ENCODE results near the gene PDZRN4. TPM values are rescaled to one million over a fixed set of nuclear protein-coding genes. Genes with fewer than 3 reads are reported as not detected.
A peak's percentile ranks its signal among the peaks of the same experiment; 100 is the strongest.

Gene PDZRN4
- total and polyA plus RNA-seq, 12 donors, result 0.28 to 2.3 (median 1.0) TPM

- Histone ChIP-seq H3K36me3 (replicated peaks in 1 of 2) (no peaks in the 10 kb centered on the region), H3K4me3 (no peak overlapping the region), H3K27ac (no peak overlapping the region), H3K4me1 (replicated peaks in 1 of 2) (no peaks in the 10 kb centered on the region), H3K27me3 (no peaks in the 10 kb centered on the region), H3K9me3 (replicated peaks in 1 of 3) (no peaks in the 10 kb centered on the region)
- no peak for TF ChIP-seq POLR2A (IDR thresholded peaks at IDR 0.05)
- TF ChIP-seq CTCF (IDR thresholded peaks at IDR 0.05), result no peak
- 68 to 83% (median 72%) methylated on average over 1 of the region's 1 CpG for WGBS, 4 donors
- intact Hi-C loops (cut with DNase I), result no loop called here
- DNase-seq, result no peak
Observed at GRCh38 chr12:41364211-41364610, 176.1 kb downstream of the PDZRN4 start.

- intact Hi-C loops (cut with DNase I), result no loop called here
- no peaks in the 10 kb centered on the region for H3K27me3 ChIP-seq
- no peaks in the 10 kb centered on the region for H3K9me3 ChIP-seq (replicated peaks in 1 of 3)
- DNase-seq, result no peak
- TF ChIP-seq CTCF (IDR thresholded peaks at IDR 0.05), result no peak
- TF ChIP-seq POLR2A (IDR thresholded peaks at IDR 0.05), result no peak
- H3K36me3 ChIP-seq (replicated peaks in 1 of 2), result no peaks in the 10 kb centered on the region
- WGBS, 4 donors, result 33 to 39% (median 37%) methylated on average over 2 of the region's 2 CpGs
- H3K4me1 ChIP-seq (replicated peaks in 1 of 2), result no peaks in the 10 kb centered on the region
- H3K4me3 ChIP-seq, result no peak overlapping the region
- H3K27ac ChIP-seq, result no peak overlapping the region
Observed at GRCh38 chr12:41365653-41366171, 177.6 kb downstream of the PDZRN4 start.

- no peak for DNase-seq
- H3K4me1 ChIP-seq (replicated peaks in 1 of 2), result no peaks in the 10 kb centered on the region
- H3K27ac ChIP-seq, result no peak overlapping the region
- H3K9me3 ChIP-seq (replicated peaks in 1 of 3), result no peaks in the 10 kb centered on the region
- intact Hi-C loops (cut with DNase I), result no loop called here
- no peaks in the 10 kb centered on the region for H3K27me3 ChIP-seq
- 84 to 89% (median 87%) methylated on average over 4 of the region's 4 CpGs for WGBS, 4 donors
- no peaks in the 10 kb centered on the region for H3K36me3 ChIP-seq (replicated peaks in 1 of 2)
- no peak for TF ChIP-seq POLR2A (IDR thresholded peaks at IDR 0.05)
- peak in 1 of 6 experiments; percentile 9 for TF ChIP-seq CTCF (IDR thresholded peaks at IDR 0.05)
- H3K4me3 ChIP-seq, result no peak overlapping the region
Observed at GRCh38 chr12:41367726-41368405, 179.7 kb downstream of the PDZRN4 start.

GRCh38 chr12:41380878-41381277, 192.8 kb downstream of the PDZRN4 start:
- H3K9me3 ChIP-seq (replicated peaks in 1 of 3), result no peaks in the 10 kb centered on the region
- H3K27ac ChIP-seq, result no peak overlapping the region
- intact Hi-C loops (cut with DNase I), result no loop called here
- TF ChIP-seq CTCF (IDR thresholded peaks at IDR 0.05) (no peak), POLR2A (IDR thresholded peaks at IDR 0.05) (no peak)
- H3K4me3 ChIP-seq, result no peak overlapping the region
- H3K4me1 ChIP-seq (replicated peaks in 1 of 2), result no peaks in the 10 kb centered on the region
- no peaks in the 10 kb centered on the region for H3K27me3 ChIP-seq
- no peaks in the 10 kb centered on the region for H3K36me3 ChIP-seq (replicated peaks in 1 of 2)
- no peak for DNase-seq

All from adrenal gland (tissue), 12 donors.